H9 (cell line): ENCODE results near the gene NFIX. TPM values are rescaled to one million over a fixed set of nuclear protein-coding genes. Genes with fewer than 3 reads are reported as not detected.

ENCODE experiments used
- DNase-seq: peaks from one replicate; pipeline ENCODE4 v3.0.0-alpha.2; 2017
- H2AFZ ChIP-seq: one replicate; pipeline ENCODE4 v1.6.1; 2013; ENCODE audit warnings: mild to moderate bottlenecking, low read length, control low read depth, moderate library complexity
- H2AK5ac ChIP-seq: 2 replicates; pipeline ENCODE4 v1.6.1; 2013; ENCODE audit warnings: low read length, control low read depth, mixed read lengths; ENCODE audit not compliant: insufficient read length
- H2BK120ac ChIP-seq: one replicate; pipeline ENCODE4 v1.6.1; 2013; ENCODE audit warnings: low read depth, mild to moderate bottlenecking, low read length, control low read depth, inconsistent platforms; ENCODE audit not compliant: poor library complexity, severe bottlenecking
- H2BK12ac ChIP-seq: 2 replicates; pipeline ENCODE4 v1.6.1; 2013; ENCODE audit warnings: low read length, control low read depth, mixed read lengths, low read depth; ENCODE audit not compliant: insufficient read length
- H2BK15ac ChIP-seq: 2 replicates; pipeline ENCODE4 v1.6.1; 2013; ENCODE audit warnings: low read depth, low read length, control low read depth
- H2BK20ac ChIP-seq: one replicate; pipeline ENCODE4 v1.6.1; 2013; ENCODE audit warnings: low read depth, mild to moderate bottlenecking, low read length, control low read depth, inconsistent platforms; ENCODE audit not compliant: poor library complexity, severe bottlenecking
- H2BK5ac ChIP-seq: 2 replicates; pipeline ENCODE4 v1.6.1; 2013; ENCODE audit warnings: low read length, control low read depth, mixed read lengths; ENCODE audit not compliant: insufficient read length
- H3K14ac ChIP-seq: 2 replicates; pipeline ENCODE4 v1.6.1; 2013; ENCODE audit warnings: low read length, control low read depth; ENCODE audit not compliant: insufficient read depth
- H3K18ac ChIP-seq: 2 replicates; pipeline ENCODE4 v1.6.1; 2013; ENCODE audit warnings: low read depth, mild to moderate bottlenecking, mixed read lengths, low read length, control low read depth; ENCODE audit not compliant: insufficient read length
- H3K23ac ChIP-seq: 2 replicates; pipeline ENCODE4 v1.6.1; 2013; ENCODE audit warnings: low read length, control low read depth, mixed read lengths, low read depth; ENCODE audit not compliant: insufficient read length
- H3K23me2 ChIP-seq: 2 replicates; pipeline ENCODE4 v1.6.1; 2013; ENCODE audit warnings: low read depth, mild to moderate bottlenecking, mixed read lengths, low read length, control low read depth; ENCODE audit not compliant: insufficient read length, poor library complexity, severe bottlenecking
- H3K27ac ChIP-seq: 2 replicates; pipeline ENCODE4 v1.5.1; 2013; ENCODE audit warnings: low read length, control low read depth, mixed read lengths, low read depth; ENCODE audit not compliant: insufficient read length
- H3K27me3 ChIP-seq: 2 replicates; pipeline ENCODE4 v1.6.1; 2013; ENCODE audit warnings: low read length, control low read depth, inconsistent platforms; ENCODE audit not compliant: insufficient read depth
- H3K4ac ChIP-seq: 2 replicates; pipeline ENCODE4 v1.6.1; 2013; ENCODE audit warnings: low read depth, mild to moderate bottlenecking, control low read depth, inconsistent platforms, low read length, moderate library complexity
- H3K4me1 ChIP-seq: 2 replicates; pipeline ENCODE4 v1.6.1; 2013; ENCODE audit warnings: low read length, control low read depth, inconsistent platforms; ENCODE audit not compliant: insufficient read depth
- H3K4me2 ChIP-seq: 2 replicates; pipeline ENCODE4 v1.6.1; 2013; ENCODE audit warnings: low read length, control low read depth, mixed read lengths; ENCODE audit not compliant: insufficient read length, insufficient read depth
- H3K56ac ChIP-seq: 2 replicates; pipeline ENCODE4 v1.6.1; 2013; ENCODE audit warnings: low read depth, mild to moderate bottlenecking, mixed read lengths, low read length, control low read depth; ENCODE audit not compliant: insufficient read length
- H3K79me1 ChIP-seq: 2 replicates; pipeline ENCODE4 v1.6.1; 2013; ENCODE audit warnings: low read depth, mild to moderate bottlenecking, moderate library complexity, low read length, control low read depth, inconsistent platforms; ENCODE audit not compliant: insufficient read depth, poor library complexity, severe bottlenecking
- H3K79me2 ChIP-seq: 2 replicates; pipeline ENCODE4 v1.6.1; 2013; ENCODE audit warnings: low read length, control low read depth, inconsistent platforms; ENCODE audit not compliant: insufficient read depth
- H3K9ac ChIP-seq: 2 replicates; pipeline ENCODE4 v1.6.1; 2013; ENCODE audit warnings: low read length, control low read depth, mixed read lengths; ENCODE audit not compliant: insufficient read length; ENCODE audit errors: extremely low read depth
- H3K9me3 ChIP-seq: one replicate; pipeline ENCODE4 v1.6.1; 2013; ENCODE audit warnings: low read depth, low read length, inconsistent platforms; ENCODE audit not compliant: control insufficient read depth
- H3T11ph ChIP-seq: one replicate; pipeline ENCODE4 v1.6.1; 2013; ENCODE audit warnings: mild to moderate bottlenecking, low read length, control low read depth, inconsistent platforms
- H4K20me1 ChIP-seq: one replicate; pipeline ENCODE4 v1.6.1; 2013; ENCODE audit not compliant: control insufficient read depth, insufficient read length, insufficient read depth
- H4K5ac ChIP-seq: 2 replicates; pipeline ENCODE4 v1.6.1; 2013; ENCODE audit warnings: low read depth, mild to moderate bottlenecking, mixed read lengths, low read length, control low read depth; ENCODE audit not compliant: insufficient read length
- H4K8ac ChIP-seq: replicated peaks from 2 replicates; pipeline ENCODE4 v1.6.1; 2013; ENCODE audit warnings: low read length, control low read depth, mixed read lengths, low read depth; ENCODE audit not compliant: insufficient read length
- H4K91ac ChIP-seq: 2 replicates; pipeline ENCODE4 v1.6.1; 2013; ENCODE audit warnings: low read depth, mild to moderate bottlenecking, moderate library complexity, mixed read lengths, low read length, control low read depth; ENCODE audit not compliant: insufficient read length
- H3K27ac Mint-ChIP-seq, 3 experiments: 2 replicates in 2 of 3; 3 replicates in 1 of 3; pipeline ENCODE4 v1.8.0; 2020 to 2021; ENCODE audit warnings: mixed read lengths in 3 of 3, mild to moderate bottlenecking in 1 of 3, moderate library complexity in 1 of 3
- H3K27me3 Mint-ChIP-seq: 2 replicates; pipeline ENCODE4 v1.8.0; 2021; ENCODE audit warnings: low read depth, mild to moderate bottlenecking, moderate library complexity, mixed read lengths
- H3K36me3 Mint-ChIP-seq, 3 experiments: 2 replicates in 2 of 3; 3 replicates in 1 of 3; pipeline ENCODE4 v1.8.0; 2020 to 2021; ENCODE audit warnings: low read depth in 3 of 3, mixed read lengths in 3 of 3; ENCODE audit not compliant: insufficient read depth in 1 of 3
- H3K4me1 Mint-ChIP-seq, 2 experiments: 2 replicates each; pipeline ENCODE4 v1.8.0; 2020; ENCODE audit warnings: mixed read lengths in 2 of 2
- H3K4me3 Mint-ChIP-seq, 2 experiments: 2 replicates in 1 of 2; 3 replicates in 1 of 2; pipeline ENCODE4 v1.8.0; 2020 to 2021; ENCODE audit warnings: mild to moderate bottlenecking in 2 of 2, mixed read lengths in 2 of 2, moderate library complexity in 1 of 2
- H3K9me3 Mint-ChIP-seq, 2 experiments: 2 replicates in 1 of 2; 3 replicates in 1 of 2; pipeline ENCODE4 v1.8.0; 2020; ENCODE audit warnings: mild to moderate bottlenecking in 2 of 2, mixed read lengths in 2 of 2, moderate library complexity in 1 of 2
- WGBS: extraction: QIAGEN DNeasy Blood & Tissue Kit; methylation state at CpG from one replicate; pipeline ENCODE4 v1.1.7; 2013; ENCODE audit warnings: missing lambda C conversion rate, low lambda C conversion rate, mixed read lengths; ENCODE audit not compliant: insufficient read length; ENCODE audit errors: extremely low coverage; 5-methylcytosine and 5-hydroxymethylcytosine counted together
- total RNA-seq: library from RNA; stranded (reverse); gene quantifications from 2 replicates; pipeline ENCODE4 v1.2.1, GENCODE V29; 2021
- TF ChIP-seq, protein P1 (sequence below): fragments of 200-600 bp; sonication (generic); conservative IDR thresholded peaks from 3 replicates; pipeline ENCODE4 v1.8.0; 2021; ENCODE audit warnings: antibody characterized with exemption, mild to moderate bottlenecking

NFIX gene
- total RNA-seq, 1 experiment from 2014 or later, result 0.31 TPM

DNA sequence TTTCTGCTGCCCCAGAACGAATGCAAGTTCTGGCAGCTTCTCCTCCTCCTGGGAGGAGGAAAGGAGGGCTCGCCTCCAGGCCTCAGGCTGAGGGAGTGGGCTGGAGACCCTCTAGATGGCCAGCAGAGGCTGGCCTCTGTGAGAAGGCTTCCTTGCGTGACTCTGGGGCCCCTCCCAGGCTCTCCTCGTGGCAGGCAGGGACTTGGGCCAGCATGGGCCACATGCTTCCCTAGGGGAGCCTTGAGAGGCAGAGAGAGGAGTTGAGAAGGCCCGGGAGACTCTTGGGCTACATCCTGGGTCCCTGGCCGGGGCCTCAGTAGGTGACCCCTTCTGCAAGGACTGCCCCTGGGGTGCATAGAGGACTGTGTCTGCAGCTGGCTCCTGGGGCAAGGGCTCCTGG is 81.5 kb downstream of the NFIX start:
- Histone ChIP-seq H2AK5ac (no peak overlapping the region), H3K9me3 (no peaks in the 10 kb centered on the region), H4K8ac (no peak overlapping the region), H3K4me2 (no peak overlapping the region), H3K4me1 (peaks cover 7% of the 10 kb centered on the region; the same call in 1 of the 2 replicates), H3K9ac (no peak overlapping the region), H3K23me2 (peaks cover 3% of the 10 kb centered on the region), H2BK5ac (no peak overlapping the region), H3K27me3 (peaks cover 2% of the 10 kb centered on the region; the same call in 1 of the 2 replicates), H3K56ac (no peak overlapping the region), H2BK12ac (no peak overlapping the region), H4K5ac (no peak overlapping the region), H3K79me1 (no peaks in the 10 kb centered on the region), H2BK15ac (no peak overlapping the region), H3K23ac (no peak overlapping the region), H3K4ac (no peak overlapping the region), H3K18ac (no peak overlapping the region), H4K20me1 (no peaks in the 10 kb centered on the region), H3K14ac (no peak overlapping the region), H2BK20ac (no peak overlapping the region), H2BK120ac (no peak overlapping the region), H2AFZ (no peak overlapping the region), H3K27ac (no peak overlapping the region), H3K79me2 (no peaks in the 10 kb centered on the region), H3T11ph (no peak overlapping the region), H4K91ac (no peak overlapping the region)
- DNase-seq, result no peak
- WGBS, result no CpG with 5 or more reads among the region's 6 CpGs
- TF ChIP-seq, protein P1, sequence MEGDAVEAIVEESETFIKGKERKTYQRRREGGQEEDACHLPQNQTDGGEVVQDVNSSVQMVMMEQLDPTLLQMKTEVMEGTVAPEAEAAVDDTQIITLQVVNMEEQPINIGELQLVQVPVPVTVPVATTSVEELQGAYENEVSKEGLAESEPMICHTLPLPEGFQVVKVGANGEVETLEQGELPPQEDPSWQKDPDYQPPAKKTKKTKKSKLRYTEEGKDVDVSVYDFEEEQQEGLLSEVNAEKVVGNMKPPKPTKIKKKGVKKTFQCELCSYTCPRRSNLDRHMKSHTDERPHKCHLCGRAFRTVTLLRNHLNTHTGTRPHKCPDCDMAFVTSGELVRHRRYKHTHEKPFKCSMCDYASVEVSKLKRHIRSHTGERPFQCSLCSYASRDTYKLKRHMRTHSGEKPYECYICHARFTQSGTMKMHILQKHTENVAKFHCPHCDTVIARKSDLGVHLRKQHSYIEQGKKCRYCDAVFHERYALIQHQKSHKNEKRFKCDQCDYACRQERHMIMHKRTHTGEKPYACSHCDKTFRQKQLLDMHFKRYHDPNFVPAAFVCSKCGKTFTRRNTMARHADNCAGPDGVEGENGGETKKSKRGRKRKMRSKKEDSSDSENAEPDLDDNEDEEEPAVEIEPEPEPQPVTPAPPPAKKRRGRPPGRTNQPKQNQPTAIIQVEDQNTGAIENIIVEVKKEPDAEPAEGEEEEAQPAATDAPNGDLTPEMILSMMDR, result no peak
- peaks cover 0 to 1% (median 0%) of the 10 kb centered on the region in 3 experiments; a peak in 1 of 7 replicates for H3K36me3 Mint-ChIP-seq
- no peak overlapping the region for H3K27ac Mint-ChIP-seq
- H3K4me3 Mint-ChIP-seq, result no peak overlapping the region
- peaks cover 16 to 45% of the 10 kb centered on the region in 2 experiments for H3K4me1 Mint-ChIP-seq
- H3K9me3 Mint-ChIP-seq, result no peaks in the 10 kb centered on the region
- H3K27me3 Mint-ChIP-seq, result peaks cover 68% of the 10 kb centered on the region
